22Rv1 (cell line): ENCODE measurements around the gene ZNF177.

Source experiments
- ZFX ChIP-seq: fragments of 450-650 bp; IDR thresholded peaks from 2 replicates; pipeline ENCODE4 v1.6.1; 2017; ENCODE audit warnings: antibody characterized with exemption, borderline replicate concordance
- TF ChIP-seq, protein P1 (sequence below): fragments of 450-650 bp; IDR thresholded peaks from 2 replicates; pipeline ENCODE4 v1.5.1; 2017; ENCODE audit warnings: mild to moderate bottlenecking

DNA sequence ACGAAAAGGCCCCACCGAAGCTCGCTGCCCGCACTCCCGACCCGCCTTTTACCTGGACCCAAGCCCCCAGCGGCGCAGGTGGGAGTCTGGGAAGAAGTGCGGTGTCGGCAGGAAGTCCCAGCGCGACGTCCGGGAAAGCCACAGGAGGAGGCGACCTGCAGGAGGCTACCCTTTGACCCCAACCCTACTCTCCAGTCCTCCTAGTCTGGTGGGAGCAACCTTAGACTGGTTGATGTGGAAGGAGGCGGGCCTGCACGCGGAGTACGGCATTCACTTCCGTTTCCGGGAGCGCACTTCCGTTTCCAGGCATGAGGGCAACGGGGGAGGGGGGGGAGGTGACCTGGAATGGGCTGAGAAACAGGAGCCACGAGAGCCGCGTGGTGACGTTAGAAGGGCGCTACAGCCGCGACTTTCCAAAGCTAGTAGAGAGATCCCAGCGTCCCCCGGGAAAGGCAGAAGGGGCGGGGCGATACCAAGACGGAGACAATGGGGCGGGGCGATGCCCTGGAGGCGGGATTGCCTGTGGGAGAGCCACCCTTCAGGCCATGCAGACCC, 44.1 kb downstream of the ZNF177 start:
- TF ChIP-seq ZFX = no peak
- TF ChIP-seq, protein P1, sequence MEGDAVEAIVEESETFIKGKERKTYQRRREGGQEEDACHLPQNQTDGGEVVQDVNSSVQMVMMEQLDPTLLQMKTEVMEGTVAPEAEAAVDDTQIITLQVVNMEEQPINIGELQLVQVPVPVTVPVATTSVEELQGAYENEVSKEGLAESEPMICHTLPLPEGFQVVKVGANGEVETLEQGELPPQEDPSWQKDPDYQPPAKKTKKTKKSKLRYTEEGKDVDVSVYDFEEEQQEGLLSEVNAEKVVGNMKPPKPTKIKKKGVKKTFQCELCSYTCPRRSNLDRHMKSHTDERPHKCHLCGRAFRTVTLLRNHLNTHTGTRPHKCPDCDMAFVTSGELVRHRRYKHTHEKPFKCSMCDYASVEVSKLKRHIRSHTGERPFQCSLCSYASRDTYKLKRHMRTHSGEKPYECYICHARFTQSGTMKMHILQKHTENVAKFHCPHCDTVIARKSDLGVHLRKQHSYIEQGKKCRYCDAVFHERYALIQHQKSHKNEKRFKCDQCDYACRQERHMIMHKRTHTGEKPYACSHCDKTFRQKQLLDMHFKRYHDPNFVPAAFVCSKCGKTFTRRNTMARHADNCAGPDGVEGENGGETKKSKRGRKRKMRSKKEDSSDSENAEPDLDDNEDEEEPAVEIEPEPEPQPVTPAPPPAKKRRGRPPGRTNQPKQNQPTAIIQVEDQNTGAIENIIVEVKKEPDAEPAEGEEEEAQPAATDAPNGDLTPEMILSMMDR = no peak
